GM12875 (cell line): ENCODE measurements around the gene TTYH1.

Experiments used
- H3K4me3 ChIP-seq: one replicate; pipeline ENCODE4 v1.5.1; 2011; ENCODE audit warnings: low read depth, low read length, control low read depth
- CTCF ChIP-seq: IDR thresholded peaks from 2 replicates; pipeline ENCODE4 v1.5.1; 2011; ENCODE audit warnings: low read depth, mild to moderate bottlenecking, control low read depth, inconsistent platforms, low read length, moderate library complexity, borderline replicate concordance; ENCODE audit not compliant: insufficient read depth

Gene TTYH1

GRCh38 chr19:54400913-54401312 is 14.4 kb upstream of the TTYH1 start:
- TF ChIP-seq CTCF: no peak
- no peak overlapping the region for H3K4me3 ChIP-seq

- no peak for TF ChIP-seq CTCF
- H3K4me3 ChIP-seq: no peak overlapping the region
Measured at GRCh38 chr19:54403054-54403453, 12.2 kb upstream of the TTYH1 start.

- no peak overlapping the region for H3K4me3 ChIP-seq
- no peak for TF ChIP-seq CTCF
Measured at GRCh38 chr19:54405628-54406027, 9.6 kb upstream of the TTYH1 start.

GRCh38 chr19:54407780-54408179 is 7.5 kb upstream of the TTYH1 start:
- no peak overlapping the region for H3K4me3 ChIP-seq
- no peak for TF ChIP-seq CTCF

- H3K4me3 ChIP-seq: no peak overlapping the region
- TF ChIP-seq CTCF: no peak
Measured at GRCh38 chr19:54408456-54409026, 6.7 kb upstream of the TTYH1 start.

GRCh38 chr19:54411033-54411432 is 4.2 kb upstream of the TTYH1 start:
- no peak overlapping the region for H3K4me3 ChIP-seq
- no peak for TF ChIP-seq CTCF

- H3K4me3 ChIP-seq: no peak overlapping the region
- TF ChIP-seq CTCF: no peak
Measured at GRCh38 chr19:54412877-54413276, 2.4 kb upstream of the TTYH1 start.
